Endothelial cell of umbilical vein (primary cell): ENCODE data around the gene NCEH1. TPM values are rescaled to one million over a fixed set of nuclear protein-coding genes. Genes with fewer than 3 reads are reported as not detected.
A peak's percentile ranks its signal among the peaks of the same experiment; 100 is the strongest.

ENCODE experiments used
- BruUV-seq: library from RNA; stranded (reverse); fragments of 400-500 nt; replicated peaks from 2 replicates; lab custom pipeline; 2021; lab: Mats Ljungman, UMichigan
- CTCF ChIA-PET: fragments of 300-600, 350-600 bp; sonication (Branson Sonifier 250); formaldehyde crosslinking; loops from one replicate; lab custom pipeline; 2021; ENCODE audit warnings: antibody characterized with exemption, inconsistent platforms; lab: Charles Lee
- POLR2A ChIA-PET: fragments of 300-600, 350-600 bp; sonication (Branson Sonifier 250); formaldehyde crosslinking; loops from one replicate; lab custom pipeline; 2021; ENCODE audit warnings: antibody characterized with exemption, inconsistent platforms; lab: Charles Lee
- DNase-seq: peaks from one replicate; pipeline ENCODE4 v3.0.0-alpha.2; 2011; ENCODE audit warnings: low read depth, low spot score
- FAIRE-seq: peaks from 2 replicates; lab custom pipeline; 2011; peaks lifted over from hg19 to GRCh38; lab: Jason Lieb, UNC
- H2AFZ ChIP-seq: 2 replicates; pipeline ENCODE4 v1.6.0; 2012; ENCODE audit warnings: low read depth, low read length, control low read depth, inconsistent platforms
- H3K27ac ChIP-seq: 2 replicates; pipeline ENCODE4 v1.5.1; 2011; ENCODE audit warnings: low read depth, mild to moderate bottlenecking, control low read depth, low read length, moderate library complexity; ENCODE audit not compliant: insufficient read depth
- H3K27me3 ChIP-seq, 2 experiments: 2 replicates each; pipeline versions ENCODE4 v1.6.0 to v1.6.1; 2011; ENCODE audit warnings: low read length in 2 of 2, mixed read lengths in 1 of 2; ENCODE audit not compliant: control insufficient read depth in 2 of 2, insufficient read depth in 2 of 2
- H3K36me3 ChIP-seq, 2 experiments: 2 replicates in 1 of 2; 3 replicates in 1 of 2; pipeline ENCODE4 v1.5.1; 2011; ENCODE audit warnings: low read length in 2 of 2, mild to moderate bottlenecking in 1 of 2, moderate library complexity in 1 of 2; ENCODE audit not compliant: control insufficient read depth in 2 of 2, insufficient read depth in 2 of 2; ENCODE audit errors: extremely low read depth in 1 of 2
- H3K4me1 ChIP-seq: 3 replicates; pipeline ENCODE4 v1.5.1; 2011; ENCODE audit warnings: mild to moderate bottlenecking, low read length; ENCODE audit not compliant: control insufficient read depth, insufficient read depth; ENCODE audit errors: extremely low read depth
- H3K4me2 ChIP-seq: 2 replicates; pipeline ENCODE4 v1.6.1; 2011; ENCODE audit warnings: low read length, control low read depth, mixed read lengths; ENCODE audit not compliant: insufficient read depth
- H3K4me3 ChIP-seq, 3 experiments: fragments of 200-600 bp in 1 of 3; sonication (generic), shearing (Covaris generic) in 1 of 3; replicated peaks in 1 of 3; 2 replicates each; pipeline ENCODE4 v1.5.1; 2011 to 2016; ENCODE audit warnings: control low read depth in 3 of 3, low read length in 3 of 3, mild to moderate bottlenecking in 2 of 3, inconsistent platforms in 1 of 3, low read depth in 1 of 3, moderate library complexity in 1 of 3; ENCODE audit not compliant: insufficient read depth in 1 of 3
- H3K79me2 ChIP-seq: 2 replicates; pipeline ENCODE4 v1.6.0; 2012; ENCODE audit warnings: low read length, inconsistent platforms; ENCODE audit not compliant: control insufficient read depth, insufficient read depth
- H3K9ac ChIP-seq: replicated peaks from 2 replicates; pipeline ENCODE3; 2011; ENCODE audit warnings: low read length, control low read depth; ENCODE audit not compliant: insufficient read depth; ENCODE audit errors: extremely low read depth
- H3K9me1 ChIP-seq: replicated peaks from 3 replicates; pipeline ENCODE4 v1.6.0; 2011; ENCODE audit warnings: mild to moderate bottlenecking, low read length; ENCODE audit not compliant: control insufficient read depth, insufficient read depth; ENCODE audit errors: extremely low read depth
- H3K9me3 ChIP-seq: replicated peaks from 2 replicates; pipeline ENCODE4 v1.5.1; 2012; ENCODE audit warnings: low read length, inconsistent platforms; ENCODE audit not compliant: control insufficient read depth, insufficient read depth
- H4K20me1 ChIP-seq: replicated peaks from 2 replicates; pipeline ENCODE3; 2011; ENCODE audit warnings: mild to moderate bottlenecking, low read length; ENCODE audit not compliant: control insufficient read depth, insufficient read depth; ENCODE audit errors: extremely low read depth
- EZH2 ChIP-seq: IDR thresholded peaks from 2 replicates; pipeline ENCODE4 v1.6.1; 2012; ENCODE audit warnings: borderline replicate concordance, low read depth, mild to moderate bottlenecking, moderate library complexity, low read length, inconsistent platforms; ENCODE audit not compliant: severe bottlenecking
- FOS ChIP-seq: IDR thresholded peaks from 2 replicates; pipeline ENCODE4 v1.6.1; 2011; ENCODE audit warnings: mild to moderate bottlenecking, low read length, moderate library complexity, borderline replicate concordance; ENCODE audit not compliant: insufficient read depth
- GATA2 ChIP-seq: IDR thresholded peaks from 2 replicates; pipeline ENCODE4 v1.7.0; 2011; ENCODE audit warnings: low read depth, mild to moderate bottlenecking, moderate library complexity, mixed read lengths, low read length; ENCODE audit not compliant: insufficient read length, insufficient read depth
- JUN ChIP-seq: IDR thresholded peaks from 2 replicates; pipeline ENCODE4 v1.6.1; 2011; ENCODE audit warnings: borderline replicate concordance, low read depth; ENCODE audit not compliant: insufficient read length, insufficient read depth
- MAX ChIP-seq: IDR thresholded peaks from 2 replicates; pipeline ENCODE4 v1.6.1; 2011; ENCODE audit not compliant: insufficient read depth, insufficient read length
- MYC ChIP-seq: IDR thresholded peaks from one replicate; pipeline ENCODE4 v1.6.1; 2011; ENCODE audit warnings: mild to moderate bottlenecking, low read depth, low read length
- POLR2A ChIP-seq: IDR thresholded peaks from 2 replicates; pipeline ENCODE4 v1.6.1; 2012; ENCODE audit warnings: low read depth, mild to moderate bottlenecking, control low read depth, low read length
- POLR2AphosphoS5 ChIP-seq: IDR thresholded peaks from 2 replicates; pipeline ENCODE4 v1.6.1; 2012; ENCODE audit warnings: low read depth, mild to moderate bottlenecking, control low read depth, low read length, moderate library complexity; ENCODE audit not compliant: insufficient read depth
- dilution Hi-C: fragments of 300-500 bp; cut with MboI; formaldehyde crosslinking; loops from one replicate; pipeline ENCODE4 v1.15.0; 2019; ENCODE audit warnings: low sequenced_read_pairs; ENCODE audit not compliant: extremely low pct_ligation_motif_present
- intact Hi-C: fragments of 100-400 bp; cut with micrococcal nuclease; formaldehyde crosslinking; loops from one replicate; pipeline ENCODE4 v1.10.0; 2022
- polyA plus RNA-seq, 4 experiments: library from polyadenylated mRNA; depleted of rRNA in 3 of 4; stranded (reverse) in 3 of 4; unstranded in 1 of 4; fragments of >200 nt; gene quantifications; 2 replicates each; pipeline versions ENCODE4 v1.2.1 to v1.2.3, GENCODE V29; 2011 to 2012; ENCODE audit warnings: missing spikeins in 1 of 4
- total RNA-seq: library from RNA; stranded (reverse); gene quantifications from 2 replicates; pipeline ENCODE4 v1.2.3, GENCODE V29; 2021
- TF ChIP-seq, protein P1 (sequence below), 2 donors: IDR thresholded peaks; 1 replicate in 1 of 2; 2 replicates in 1 of 2; pipeline ENCODE4 v1.5.1; 2011; ENCODE audit warnings: low read length in 2 of 2, mild to moderate bottlenecking in 2 of 2, moderate library complexity in 2 of 2, control low read depth in 1 of 2, inconsistent platforms in 1 of 2, low read depth in 1 of 2; ENCODE audit not compliant: insufficient read depth in 1 of 2; ENCODE audit errors: extremely low read depth in 1 of 2

NCEH1 gene
- total and polyA plus RNA-seq, 2 donors (not counting 3 experiments of a cell fraction or from before 2014, with no cell fraction given) = 10.0 to 20.3 TPM

- TF ChIP-seq FOS (no peak), JUN (no peak), MAX (no peak), POLR2A (no peak), POLR2AphosphoS5 (no peak), MYC (no peak), GATA2 (no peak), EZH2 (no peak)
- TF ChIP-seq, protein P1, sequence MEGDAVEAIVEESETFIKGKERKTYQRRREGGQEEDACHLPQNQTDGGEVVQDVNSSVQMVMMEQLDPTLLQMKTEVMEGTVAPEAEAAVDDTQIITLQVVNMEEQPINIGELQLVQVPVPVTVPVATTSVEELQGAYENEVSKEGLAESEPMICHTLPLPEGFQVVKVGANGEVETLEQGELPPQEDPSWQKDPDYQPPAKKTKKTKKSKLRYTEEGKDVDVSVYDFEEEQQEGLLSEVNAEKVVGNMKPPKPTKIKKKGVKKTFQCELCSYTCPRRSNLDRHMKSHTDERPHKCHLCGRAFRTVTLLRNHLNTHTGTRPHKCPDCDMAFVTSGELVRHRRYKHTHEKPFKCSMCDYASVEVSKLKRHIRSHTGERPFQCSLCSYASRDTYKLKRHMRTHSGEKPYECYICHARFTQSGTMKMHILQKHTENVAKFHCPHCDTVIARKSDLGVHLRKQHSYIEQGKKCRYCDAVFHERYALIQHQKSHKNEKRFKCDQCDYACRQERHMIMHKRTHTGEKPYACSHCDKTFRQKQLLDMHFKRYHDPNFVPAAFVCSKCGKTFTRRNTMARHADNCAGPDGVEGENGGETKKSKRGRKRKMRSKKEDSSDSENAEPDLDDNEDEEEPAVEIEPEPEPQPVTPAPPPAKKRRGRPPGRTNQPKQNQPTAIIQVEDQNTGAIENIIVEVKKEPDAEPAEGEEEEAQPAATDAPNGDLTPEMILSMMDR (IDR thresholded peaks at IDR 0.05; ENCODE audit: extremely low read depth in 1 of 2, insufficient read depth in 1 of 2, low read depth in 1 of 2, low read length in 2 of 2) = no peak
- no TSS peak for BruUV-seq
- dilution Hi-C loops (no loop called here), intact Hi-C loops (no loop called here)
- ChIA-PET CTCF (interaction anchor here (1.3 to 1.4 kb wide), 3 partner anchors 11 to 80 kb away, joined by 4 to 8 read pairs (median 4); no protein-coding TSS in a partner anchor), POLR2A (no interaction called here)
- DNase-seq = no peak
- Histone ChIP-seq H3K27ac (no peak overlapping the region), H3K27me3 (no peaks in the 10 kb centered on the region), H3K9me3 (no peaks in the 10 kb centered on the region), H4K20me1 (no peaks in the 10 kb centered on the region), H2AFZ (no peak overlapping the region), H3K79me2 (peaks cover 53% of the 10 kb centered on the region), H3K4me2 (peak overlapping the region; percentile 28), H3K9ac (no peak overlapping the region), H3K4me3 (no peak overlapping the region), H3K9me1 (no peaks in the 10 kb centered on the region), H3K36me3 (peaks cover 0 to 11% of the 10 kb centered on the region in 2 experiments), H3K4me1 (peaks cover 32% of the 10 kb centered on the region)
- no peak for FAIRE-seq
Measured at GRCh38 chr3:172753125-172753524, 42.3 kb upstream of the NCEH1 start.
